NCI-H2196 treated with DMSO at 0.1 percent for 48 hours (cell line): Measurements from ENCODE around the gene ADPRS.
A peak's percentile ranks its signal among the peaks of the same experiment; 100 is the strongest.

Source experiments
- DNase-seq: peaks from one replicate; lab custom pipeline; 2025; ENCODE audit not compliant: unreplicated experiment; lab: John Stamatoyannopoulos, UW

Gene ADPRS

GRCh38 chr1:36087233-36088123 is 1.2 kb upstream of the ADPRS start:
- no peak for DNase-seq

DNA sequence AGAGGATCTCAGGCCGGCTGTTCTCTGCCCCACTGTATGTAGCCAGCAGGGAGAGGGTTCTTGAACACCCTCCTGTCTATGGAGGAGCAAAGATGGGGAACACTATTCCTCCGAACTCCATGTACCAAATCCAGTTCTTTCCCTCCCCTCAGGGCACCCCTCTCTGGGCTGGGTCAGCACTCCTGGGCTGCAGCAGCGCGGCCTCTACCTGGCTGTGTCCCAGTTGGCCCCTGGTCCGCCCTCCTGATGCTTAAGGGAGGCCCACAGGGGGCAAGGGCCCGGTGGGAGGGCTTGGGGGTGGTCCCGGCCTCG is 471 bp upstream of the ADPRS start:
- DNase-seq, result no peak

- no peak for DNase-seq
These were observed 865 bp downstream of the ADPRS start for GRCh38 chr1:36089393-36090121.

DNA sequence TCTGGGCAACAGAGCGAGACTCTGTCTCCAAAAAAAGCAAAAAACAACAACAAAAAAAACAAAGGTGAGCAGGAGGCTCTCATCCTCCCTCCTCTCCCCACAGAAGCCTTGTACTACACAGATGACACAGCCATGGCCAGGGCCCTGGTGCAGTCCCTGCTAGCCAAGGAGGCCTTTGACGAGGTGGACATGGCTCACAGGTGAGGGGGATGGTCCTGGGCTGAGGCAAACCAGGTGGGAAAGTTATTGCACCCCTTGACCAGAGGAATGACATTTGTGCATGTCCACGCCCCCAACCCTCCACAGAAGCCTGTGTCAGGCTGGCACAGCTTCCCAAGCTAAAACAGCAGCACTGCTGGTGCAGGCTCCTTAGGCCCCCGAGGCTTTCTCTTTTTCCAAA is 2.4 kb downstream of the ADPRS start:
- DNase-seq, result no peak

GRCh38 chr1:36091698-36092097 is 3.0 kb downstream of the ADPRS start:
- DNase-seq, result no peak

DNA sequence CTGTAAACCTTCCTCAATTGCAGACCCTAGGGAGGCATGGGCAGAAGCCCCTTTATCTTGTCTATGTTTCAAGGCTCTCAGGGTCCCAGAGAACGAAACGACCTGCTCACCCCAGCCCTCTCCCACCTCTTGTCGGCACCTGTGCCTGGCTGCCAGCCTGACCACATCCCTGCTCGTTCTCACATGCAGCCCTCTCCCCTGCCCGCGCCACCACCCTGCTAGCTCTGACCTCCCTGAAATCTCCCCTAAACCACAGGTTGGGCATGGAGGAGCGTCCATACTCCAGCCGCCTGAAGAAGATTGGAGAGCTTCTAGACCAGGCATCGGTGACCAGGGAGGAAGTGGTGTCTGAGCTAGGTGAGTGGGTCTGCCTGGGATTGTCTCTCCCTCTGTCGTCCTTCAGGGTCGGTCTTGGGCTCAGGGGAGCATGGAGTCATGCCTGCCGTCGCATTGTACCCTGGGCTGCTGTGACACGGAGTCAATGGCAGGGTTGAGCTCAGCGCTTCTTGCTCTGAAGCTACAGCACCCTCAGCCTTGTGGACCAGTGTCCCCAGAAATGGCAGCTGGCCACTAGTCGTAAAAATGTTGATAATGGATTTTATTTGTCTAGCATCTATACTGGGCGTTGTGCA is 3.6 kb downstream of the ADPRS start:
- no peak for DNase-seq

- no peak for DNase-seq
These were observed 4.1 kb downstream of the ADPRS start for GRCh38 chr1:36092798-36093185.

DNA sequence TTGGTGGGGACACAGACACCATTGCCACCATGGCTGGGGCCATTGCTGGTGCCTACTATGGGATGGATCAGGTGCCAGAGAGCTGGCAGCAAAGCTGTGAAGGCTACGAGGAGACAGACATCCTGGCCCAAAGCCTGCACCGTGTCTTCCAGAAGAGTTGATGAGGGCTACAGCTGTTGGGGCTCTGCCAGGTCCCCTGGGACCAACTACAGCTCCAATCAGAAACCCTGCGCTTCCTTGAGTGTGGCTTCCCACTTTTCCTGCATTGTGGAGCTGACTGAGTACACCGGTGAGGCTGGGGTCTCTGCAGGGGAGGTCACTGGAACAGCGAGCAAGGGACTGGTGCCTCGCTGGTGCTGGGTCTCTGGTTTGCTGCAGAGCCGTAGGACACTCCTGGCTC is 4.5 kb downstream of the ADPRS start:
- DNase-seq, result no peak

GRCh38 chr1:36093929-36094328 is 5.2 kb downstream of the ADPRS start:
- DNase-seq, result no peak

DNA sequence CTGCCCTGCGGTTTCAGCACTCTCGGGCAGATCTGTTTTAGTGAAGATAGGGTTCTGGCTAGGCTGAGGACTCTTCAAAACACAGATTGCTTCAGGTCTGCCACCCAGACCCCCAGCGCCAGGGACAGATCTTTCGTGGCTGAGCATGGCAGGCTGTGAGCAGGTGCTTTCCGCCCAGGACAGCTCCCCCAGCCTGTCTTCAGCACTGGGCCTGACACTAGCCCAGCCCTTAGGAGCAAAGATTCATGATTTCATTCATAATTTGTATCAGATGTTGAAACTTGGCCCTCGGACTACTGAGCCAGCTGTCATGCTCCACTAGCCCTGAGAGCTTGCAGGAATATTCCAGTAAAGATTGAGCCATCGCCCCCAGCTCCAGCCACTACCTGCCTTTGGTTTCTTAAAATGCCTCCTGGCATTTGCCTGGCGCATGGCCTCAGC is 5.9 kb downstream of the ADPRS start:
- no peak for DNase-seq

DNA sequence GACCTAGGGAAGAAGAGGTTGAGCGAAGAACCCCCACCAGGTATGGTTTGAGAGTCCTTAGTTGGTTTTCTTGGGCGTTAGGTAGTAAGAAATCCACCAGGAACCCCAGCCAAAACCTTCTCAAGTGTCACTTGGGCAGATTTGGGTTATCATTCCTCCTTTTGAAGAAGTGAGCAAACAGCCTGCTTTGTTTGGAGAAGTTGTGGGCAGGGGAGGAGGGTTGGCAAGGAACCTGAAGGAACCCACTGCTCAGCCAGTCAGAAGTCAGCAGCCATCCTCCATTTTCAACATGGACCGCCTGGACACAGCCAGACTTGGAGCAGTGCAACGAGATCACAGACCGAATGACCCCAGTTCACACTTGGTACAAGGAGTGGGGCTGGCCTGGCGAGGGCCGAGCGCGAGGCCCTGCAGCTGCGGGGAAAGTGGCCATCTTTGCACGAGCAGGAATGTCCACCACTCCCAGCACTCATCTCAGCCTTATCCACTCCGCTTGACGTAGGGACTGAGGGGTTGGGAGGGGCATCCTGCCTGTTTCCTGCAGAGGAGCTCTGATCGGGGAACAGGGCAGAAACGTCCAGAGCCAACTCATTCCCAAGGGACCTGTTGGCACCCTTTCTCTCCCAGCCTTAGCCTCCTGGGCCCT is 7.2 kb downstream of the ADPRS start:
- no peak for DNase-seq

GRCh38 chr1:36096500-36097432 is 8.1 kb downstream of the ADPRS start:
- DNase-seq, result no peak

GRCh38 chr1:36097693-36098585 is 9.2 kb downstream of the ADPRS start:
- DNase-seq, result no peak

GRCh38 chr1:36098650-36099365 is 10.1 kb downstream of the ADPRS start:
- DNase-seq, result no peak

DNA sequence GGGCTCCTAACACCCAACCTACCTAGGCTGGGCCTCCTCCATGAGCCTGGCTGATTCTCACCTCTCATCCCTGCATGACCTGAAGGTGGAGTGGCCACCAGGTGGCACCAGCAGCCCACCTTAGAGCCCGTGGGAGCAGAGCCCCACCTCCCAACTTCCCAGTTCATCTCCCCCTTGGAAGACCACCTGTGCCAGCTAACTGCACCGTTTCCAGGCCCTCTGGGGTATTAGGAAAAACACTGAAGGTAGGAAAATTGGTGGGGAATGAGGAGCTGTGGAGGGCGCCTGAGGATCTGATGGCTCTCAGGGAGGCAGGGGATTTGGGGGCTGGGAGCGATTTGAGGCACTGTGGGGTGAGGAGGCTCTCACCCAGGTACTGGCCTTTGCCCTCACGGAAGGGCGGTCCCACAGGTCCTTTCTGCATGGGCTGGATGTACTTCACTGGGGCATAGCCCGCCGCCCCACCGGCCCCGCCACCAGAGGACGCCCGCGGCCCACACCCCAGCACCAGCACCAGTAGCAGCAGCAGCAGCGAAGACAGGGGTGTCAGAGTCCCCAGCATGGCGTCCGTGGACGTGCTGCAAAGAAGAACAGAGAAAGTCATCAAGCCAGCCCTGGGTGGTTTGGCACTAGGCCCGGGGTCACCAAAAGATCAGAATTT is 11.1 kb downstream of the ADPRS start:
- peak; percentile 20 for DNase-seq

GRCh38 chr1:36100376-36100775 is 11.7 kb downstream of the ADPRS start:
- DNase-seq, result no peak

DNA sequence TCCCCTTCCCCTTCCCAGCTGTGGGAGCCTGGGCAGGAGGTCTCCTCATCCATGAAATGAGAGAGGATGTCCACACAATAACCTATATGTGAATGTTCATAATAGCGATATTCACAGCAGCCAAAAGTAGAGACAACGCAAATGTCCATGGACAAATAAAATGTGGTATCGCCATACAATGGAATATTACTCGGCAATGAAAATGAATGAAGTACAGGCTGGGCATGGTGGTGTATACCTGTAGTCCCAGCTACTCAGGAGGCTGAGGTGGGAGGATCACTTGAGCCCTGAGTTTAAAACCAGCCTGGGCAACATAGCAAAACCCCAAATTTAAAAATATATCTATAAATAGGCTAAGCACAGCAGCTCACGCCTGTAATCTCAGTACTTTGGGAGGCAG is 12.9 kb downstream of the ADPRS start:
- no peak for DNase-seq

DNA sequence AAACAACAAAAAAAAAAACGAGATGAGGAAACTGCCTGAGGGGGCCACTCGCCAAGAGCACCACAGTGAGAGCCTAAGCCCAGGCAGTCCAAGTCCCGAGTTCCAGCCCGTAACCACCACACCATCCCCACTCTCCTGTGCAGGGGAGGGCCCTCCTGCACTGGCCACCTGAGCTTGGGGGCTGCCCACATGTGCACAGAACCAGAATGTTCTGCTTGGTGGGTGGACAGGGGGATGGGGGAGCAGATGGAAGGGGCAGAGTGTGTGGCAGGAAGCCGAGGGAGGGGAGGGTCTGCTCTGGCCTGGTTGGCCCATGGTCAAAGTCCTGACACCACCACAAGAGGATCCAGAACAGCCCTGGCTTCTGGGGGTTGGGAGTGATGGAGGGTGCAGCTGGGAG is 17.6 kb downstream of the ADPRS start:
- no peak for DNase-seq
